Esophagus squamous epithelium (tissue), 4 donors: ENCODE results near the gene PLN.

Experiments
- CTCF ChIP-seq, 6 experiments: fragments of 450-650 bp in 4 of 6; fragments of 200-600 bp in 2 of 6; sonication (generic) in 2 of 6; IDR thresholded peaks; one replicate each; pipeline ENCODE4 v1.5.1; 2016 to 2019; ENCODE audit warnings: antibody characterized with exemption in 6 of 6, mild to moderate bottlenecking in 4 of 6, moderate library complexity in 4 of 6
- POLR2A ChIP-seq, 4 donors: fragments of 450-650 bp; IDR thresholded peaks; one replicate each; pipeline ENCODE4 v1.6.1; 2017; ENCODE audit warnings: antibody characterized with exemption in 4 of 4, mild to moderate bottlenecking in 4 of 4, moderate library complexity in 3 of 4

DNA sequence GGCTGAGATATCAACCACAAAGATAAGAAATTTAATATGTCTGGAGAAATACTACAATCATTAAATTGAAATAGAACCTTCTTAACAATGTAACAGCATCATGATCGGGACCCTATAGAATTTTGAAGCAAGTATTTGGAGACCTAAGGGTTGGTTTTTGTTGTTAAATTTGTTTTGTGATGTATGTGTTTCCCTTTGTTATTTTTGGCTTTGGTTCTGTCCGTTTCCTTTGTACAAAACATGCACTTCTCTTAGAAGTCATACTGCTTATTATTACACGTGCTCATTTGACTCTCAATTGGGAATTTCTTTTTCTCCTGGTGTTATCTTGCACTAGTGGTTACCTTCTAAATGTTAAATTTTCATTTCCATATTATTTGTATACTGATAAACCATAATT lies 4.0 kb upstream of the PLN start:
- TF ChIP-seq CTCF (IDR thresholded peaks at IDR 0.05) = no peak
- TF ChIP-seq POLR2A (IDR thresholded peaks at IDR 0.05) = no peak
